Lower lobe of right lung (tissue), 2 donors: ENCODE results near the gene GRIK4. TPM values are rescaled to one million over a fixed set of nuclear protein-coding genes. Genes with fewer than 3 reads are reported as not detected.

Experiments
- ATAC-seq, 2 donors: fragments of 200-7000 bp; cut with Tn5 transposase; one replicate each; pipeline ENCODE4 v1.9.1; 2020 to 2022; ENCODE audit warnings: mild to moderate bottlenecking in 2 of 2, moderate library complexity in 2 of 2
- DNase-seq: peaks from one replicate; pipeline ENCODE4 v3.0.0-alpha.2; 2020
- H3K27ac ChIP-seq: fragments of 200-600 bp; one replicate; pipeline ENCODE4 v1.8.0; 2022
- H3K27me3 ChIP-seq: fragments of 200-600 bp; one replicate; pipeline ENCODE4 v1.8.0; 2022; ENCODE audit warnings: low read depth
- H3K36me3 ChIP-seq: fragments of 200-600 bp; one replicate; pipeline ENCODE4 v1.8.0; 2022; ENCODE audit warnings: mild to moderate bottlenecking
- H3K4me1 ChIP-seq: fragments of 200-600 bp; one replicate; pipeline ENCODE4 v1.8.0; 2022
- H3K4me3 ChIP-seq: fragments of 200-600 bp; one replicate; pipeline ENCODE4 v1.8.0; 2022; ENCODE audit warnings: mild to moderate bottlenecking
- H3K9me3 ChIP-seq: fragments of 200-600 bp; one replicate; pipeline ENCODE4 v1.8.0; 2022
- intact Hi-C: fragments of 100-400 bp; cut with DNase I; formaldehyde crosslinking; loops from one replicate; pipeline ENCODE4 v1.11.0; 2022
- total RNA-seq: library from RNA; stranded (reverse); fragmentation: NEBNext Ultra II Directional; extraction: Animal tissue kit (Norgen Biotek cat#: 25700); gene quantifications from one replicate; pipeline ENCODE4 v1.2.1, GENCODE V29; 2021
- TF ChIP-seq, protein P1 (sequence below): fragments of 200-600 bp; IDR thresholded peaks from one replicate; pipeline ENCODE4 v1.8.0; 2022; ENCODE audit warnings: antibody characterized with exemption, mild to moderate bottlenecking
- donor health status: DM: no; HTN: yes; CAD: no; lungs with severe emphysema.

Gene GRIK4
- total RNA-seq, 1 donor from 2014 or later = 2.2 TPM

GRCh38 chr11:120869097-120869496 is 357.5 kb downstream of the GRIK4 start:
- DNase-seq = no peak
- TF ChIP-seq, protein P1, sequence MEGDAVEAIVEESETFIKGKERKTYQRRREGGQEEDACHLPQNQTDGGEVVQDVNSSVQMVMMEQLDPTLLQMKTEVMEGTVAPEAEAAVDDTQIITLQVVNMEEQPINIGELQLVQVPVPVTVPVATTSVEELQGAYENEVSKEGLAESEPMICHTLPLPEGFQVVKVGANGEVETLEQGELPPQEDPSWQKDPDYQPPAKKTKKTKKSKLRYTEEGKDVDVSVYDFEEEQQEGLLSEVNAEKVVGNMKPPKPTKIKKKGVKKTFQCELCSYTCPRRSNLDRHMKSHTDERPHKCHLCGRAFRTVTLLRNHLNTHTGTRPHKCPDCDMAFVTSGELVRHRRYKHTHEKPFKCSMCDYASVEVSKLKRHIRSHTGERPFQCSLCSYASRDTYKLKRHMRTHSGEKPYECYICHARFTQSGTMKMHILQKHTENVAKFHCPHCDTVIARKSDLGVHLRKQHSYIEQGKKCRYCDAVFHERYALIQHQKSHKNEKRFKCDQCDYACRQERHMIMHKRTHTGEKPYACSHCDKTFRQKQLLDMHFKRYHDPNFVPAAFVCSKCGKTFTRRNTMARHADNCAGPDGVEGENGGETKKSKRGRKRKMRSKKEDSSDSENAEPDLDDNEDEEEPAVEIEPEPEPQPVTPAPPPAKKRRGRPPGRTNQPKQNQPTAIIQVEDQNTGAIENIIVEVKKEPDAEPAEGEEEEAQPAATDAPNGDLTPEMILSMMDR = no peak
- no peaks in the 10 kb centered on the region for H3K9me3 ChIP-seq
- no peak for ATAC-seq
- H3K36me3 ChIP-seq = no peaks in the 10 kb centered on the region
- H3K4me3 ChIP-seq = no peak overlapping the region
- H3K27me3 ChIP-seq = no peaks in the 10 kb centered on the region
- H3K27ac ChIP-seq = no peak overlapping the region
- H3K4me1 ChIP-seq = no peaks in the 10 kb centered on the region
- intact Hi-C loops = no loop called here

- Histone ChIP-seq H3K27ac (no peak overlapping the region), H3K27me3 (no peaks in the 10 kb centered on the region), H3K36me3 (no peaks in the 10 kb centered on the region), H3K9me3 (no peaks in the 10 kb centered on the region), H3K4me3 (no peak overlapping the region), H3K4me1 (no peaks in the 10 kb centered on the region)
- intact Hi-C loops = no loop called here
- TF ChIP-seq, protein P1 = no peak
- no peak for DNase-seq
- no peak for ATAC-seq
Measured at GRCh38 chr11:120869516-120870011, 358.0 kb downstream of the GRIK4 start.

DNA sequence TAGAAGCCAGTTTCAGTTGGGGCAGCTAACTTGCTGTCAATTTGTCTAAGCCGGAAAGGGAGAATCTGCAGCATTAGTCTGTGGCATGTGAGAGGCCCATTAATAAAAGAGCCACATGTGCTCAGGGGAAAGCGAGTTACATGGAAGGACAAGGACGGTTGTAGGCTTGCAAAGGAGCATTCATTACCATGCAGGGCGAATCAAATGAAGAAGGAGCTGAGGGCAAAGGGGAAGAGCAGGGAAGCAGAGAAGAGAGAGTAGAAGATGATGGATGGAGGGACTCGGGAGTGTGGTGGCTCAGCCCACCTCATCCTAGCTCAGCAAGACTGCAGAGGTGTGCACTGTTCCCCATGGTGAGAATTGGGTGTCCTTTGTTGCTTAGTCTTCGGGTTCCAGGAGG is 359.6 kb downstream of the GRIK4 start:
- Histone ChIP-seq H3K36me3 (no peaks in the 10 kb centered on the region), H3K27ac (no peak overlapping the region), H3K4me1 (no peaks in the 10 kb centered on the region), H3K4me3 (no peak overlapping the region), H3K27me3 (no peaks in the 10 kb centered on the region), H3K9me3 (no peaks in the 10 kb centered on the region)
- ATAC-seq (no peak), DNase-seq (no peak)
- intact Hi-C loops = no loop called here
- TF ChIP-seq, protein P1 = no peak

- TF ChIP-seq, protein P1 = no peak
- Histone ChIP-seq H3K4me3 (no peak overlapping the region), H3K36me3 (no peaks in the 10 kb centered on the region), H3K4me1 (no peaks in the 10 kb centered on the region), H3K9me3 (no peaks in the 10 kb centered on the region), H3K27me3 (no peaks in the 10 kb centered on the region), H3K27ac (no peak overlapping the region)
- DNase-seq (no peak), ATAC-seq (no peak)
- intact Hi-C loops = no loop called here
Measured at GRCh38 chr11:120871924-120872323, 360.4 kb downstream of the GRIK4 start.

- no peak for DNase-seq
- Histone ChIP-seq H3K36me3 (no peaks in the 10 kb centered on the region), H3K9me3 (no peaks in the 10 kb centered on the region), H3K4me3 (no peak overlapping the region), H3K4me1 (no peaks in the 10 kb centered on the region), H3K27ac (no peak overlapping the region), H3K27me3 (no peaks in the 10 kb centered on the region)
- TF ChIP-seq, protein P1 = no peak
- ATAC-seq = no peak
- intact Hi-C loops = no loop called here
Measured at GRCh38 chr11:120873966-120874735, 362.6 kb downstream of the GRIK4 start.
